Measurements from ENCODE around the gene MCOLN1. TPM values are rescaled to one million over a fixed set of nuclear protein-coding genes. Genes with fewer than 3 reads are reported as not detected.
A peak's percentile ranks its signal among the peaks of the same experiment; 100 is the strongest.

Gene MCOLN1
- total and polyA plus RNA-seq, 9 of the 15 experiments (the other 6 are each of a cell fraction or from before 2014, with no cell fraction given) = 0.25 to 15.4 (median 7.1) TPM

- TF ChIP-seq ZNF780A (CRISPR knock-in tag; IDR thresholded peaks at IDR 0.05) (no peak), TFAP4 (CRISPR knock-in tag; IDR thresholded peaks at IDR 0.05; ENCODE audit: borderline replicate concordance) (no peak), SREBF2 (CRISPR knock-in tag; IDR thresholded peaks at IDR 0.05) (no peak), ZNF263 (CRISPR knock-in tag; IDR thresholded peaks at IDR 0.05; ENCODE audit: borderline replicate concordance) (peak; percentile 77; the same call in 1 of the 2 replicates), REST (IDR thresholded peaks at IDR 0.05; ENCODE audit: borderline replicate concordance) (peak; percentile 99), REST (CRISPR knock-in tag; IDR thresholded peaks at IDR 0.05; ENCODE audit: low read depth) (peak; percentile 97), THRAP3 (IDR thresholded peaks at IDR 0.05; ENCODE audit: borderline replicate concordance) (no peak), ZSCAN29 (IDR thresholded peaks at IDR 0.05) (no peak), JUND (IDR thresholded peaks at IDR 0.05; ENCODE audit: borderline replicate concordance, low read depth, low read length) (0 out of 2 replicates have a peak, but pooled peaks have one; percentile 5), JUND (tag; IDR thresholded peaks at IDR 0.05; ENCODE audit: borderline replicate concordance, low read depth, low read length) (no peak), IFI16 (CRISPR knock-in tag; IDR thresholded peaks at IDR 0.05) (no peak), ZNF511 (CRISPR knock-in tag; IDR thresholded peaks at IDR 0.05) (peak; percentile 92), FOXP1 (CRISPR knock-in tag; IDR thresholded peaks at IDR 0.05) (peak; percentile 56; the same call in 1 of the 2 replicates), RB1 (IDR thresholded peaks at IDR 0.05; ENCODE audit: low read depth) (no peak), SIX5 (IDR thresholded peaks at IDR 0.05; ENCODE audit: borderline replicate concordance in 1 of 2, insufficient read depth in 1 of 2, low read depth in 1 of 2, low read length in 2 of 2) (no peak), HLTF (IDR thresholded peaks at IDR 0.05) (no peak), NR2C1 (IDR thresholded peaks at IDR 0.05) (no peak), NR2C1 (tag; IDR thresholded peaks at IDR 0.05) (peak; percentile 49; the same call in 1 of the 2 replicates), ZFP91 (CRISPR knock-in tag; IDR thresholded peaks at IDR 0.05) (no peak), SOX6 (IDR thresholded peaks at IDR 0.05) (no peak)
Measured at GRCh38 chr19:7509625-7510024, 12.8 kb upstream of the MCOLN1 start (continued).

Measured in K562 (cell line).